MM.1S (cell line): ENCODE measurements around the gene MOCS1.

Experiments used
- DNase-seq: peaks from one replicate; pipeline ENCODE4 v3.0.0-alpha.2; 2015
- H2AFZ ChIP-seq: fragments of 300-600 bp; sonication (generic); 2 replicates; pipeline ENCODE4 v1.6.0; 2016; ENCODE audit warnings: antibody characterized with exemption, low read length
- H3F3A ChIP-seq: fragments of 300-600 bp; sonication (generic); 2 replicates; pipeline ENCODE4 v1.6.1; 2016; ENCODE audit warnings: mild to moderate bottlenecking, antibody characterized with exemption, low read length, moderate library complexity, mixed read lengths; ENCODE audit not compliant: insufficient read depth
- H3K27ac ChIP-seq: fragments of 300-600 bp; sonication (generic); 2 replicates; pipeline ENCODE4 v1.5.1; 2016; ENCODE audit warnings: mild to moderate bottlenecking, low read length
- H3K27me3 ChIP-seq: fragments of 300-600 bp; sonication (generic); replicated peaks from 2 replicates; pipeline ENCODE4 v1.6.0; 2016; ENCODE audit warnings: low read length; ENCODE audit not compliant: insufficient read depth
- H3K36me3 ChIP-seq: fragments of 300-600 bp; sonication (generic); replicated peaks from 2 replicates; pipeline ENCODE4 v1.6.1; 2016; ENCODE audit warnings: mild to moderate bottlenecking, low read length, mixed read lengths; ENCODE audit not compliant: insufficient read depth
- H3K4me1 ChIP-seq: fragments of 300-600 bp; sonication (generic); 2 replicates; pipeline ENCODE4 v1.6.1; 2016; ENCODE audit warnings: low read length, mixed read lengths
- H3K4me2 ChIP-seq: fragments of 300-600 bp; sonication (generic); 2 replicates; pipeline ENCODE4 v1.6.0; 2016; ENCODE audit warnings: low read depth, low read length
- H3K4me3 ChIP-seq: fragments of 300-600 bp; sonication (generic); 2 replicates; pipeline ENCODE4 v1.5.1; 2016; ENCODE audit warnings: low read length, mixed read lengths
- H3K79me2 ChIP-seq: fragments of 300-600 bp; sonication (generic); 2 replicates; pipeline ENCODE4 v1.6.1; 2016; ENCODE audit warnings: mixed run types, low read length, mixed read lengths
- H3K9ac ChIP-seq: fragments of 300-600 bp; sonication (generic); 2 replicates; pipeline ENCODE4 v1.6.1; 2016; ENCODE audit warnings: low read length, mixed read lengths
- H3K9me2 ChIP-seq: fragments of 300-600 bp; sonication (generic); replicated peaks from 2 replicates; pipeline ENCODE4 v1.6.1; 2016; ENCODE audit warnings: mild to moderate bottlenecking, low read length, mixed read lengths; ENCODE audit not compliant: insufficient read depth
- H3K9me3 ChIP-seq: fragments of 300-600 bp; sonication (generic); replicated peaks from 2 replicates; pipeline ENCODE4 v1.6.1; 2016; ENCODE audit warnings: mild to moderate bottlenecking, low read length, mixed read lengths; ENCODE audit not compliant: insufficient read depth
- H4K20me1 ChIP-seq: fragments of 300-600 bp; sonication (generic); 2 replicates; pipeline ENCODE4 v1.6.1; 2016; ENCODE audit warnings: mild to moderate bottlenecking, low read length, moderate library complexity, mixed read lengths; ENCODE audit not compliant: insufficient read depth
- EZH2 ChIP-seq: fragments of 300-600 bp; sonication (generic); optimal IDR thresholded peaks from 2 replicates; pipeline ENCODE3; 2017; ENCODE audit warnings: low read depth, mild to moderate bottlenecking, antibody characterized with exemption, low read length, mixed read lengths
- EZH2phosphoT487 ChIP-seq: fragments of 300-600 bp; sonication (generic); IDR thresholded peaks from 2 replicates; pipeline ENCODE4 v1.6.1; 2018; ENCODE audit warnings: antibody characterized with exemption, low read length
- TF ChIP-seq, protein P1 (sequence below): fragments of 300-600 bp; sonication (generic); IDR thresholded peaks from 2 replicates; pipeline ENCODE4 v1.5.1; 2016; ENCODE audit warnings: antibody characterized with exemption, low read length, mixed read lengths

Gene MOCS1

DNA sequence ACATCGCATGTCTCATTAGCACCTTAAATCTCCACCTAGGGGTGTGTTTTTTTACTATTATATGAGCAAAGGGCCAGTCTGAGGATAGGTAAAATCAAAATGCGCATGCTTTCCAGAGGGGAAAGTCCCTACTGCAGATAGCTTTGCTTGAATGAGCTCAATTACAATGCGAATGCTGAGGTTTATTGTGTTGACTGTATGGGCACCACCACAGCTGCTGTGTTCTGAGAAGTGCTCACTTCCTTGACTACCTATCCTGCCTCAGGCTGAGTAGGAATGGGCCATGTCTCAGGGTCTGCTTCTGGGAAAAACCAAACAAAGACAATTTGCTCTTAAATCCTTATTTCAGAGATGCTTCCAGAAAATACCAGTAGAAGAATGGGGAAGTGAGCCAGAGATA, 36.6 kb downstream of the MOCS1 start:
- Histone ChIP-seq H3K27me3 (no peaks in the 10 kb centered on the region), H2AFZ (no peak overlapping the region), H3K27ac (no peak overlapping the region), H3K9me2 (no peaks in the 10 kb centered on the region), H4K20me1 (no peaks in the 10 kb centered on the region), H3K4me2 (no peak overlapping the region), H3F3A (no peaks in the 10 kb centered on the region), H3K4me3 (no peak overlapping the region), H3K9me3 (no peaks in the 10 kb centered on the region), H3K9ac (no peak overlapping the region), H3K4me1 (no peaks in the 10 kb centered on the region), H3K79me2 (no peaks in the 10 kb centered on the region), H3K36me3 (no peaks in the 10 kb centered on the region)
- no peak for DNase-seq
- TF ChIP-seq, protein P1, sequence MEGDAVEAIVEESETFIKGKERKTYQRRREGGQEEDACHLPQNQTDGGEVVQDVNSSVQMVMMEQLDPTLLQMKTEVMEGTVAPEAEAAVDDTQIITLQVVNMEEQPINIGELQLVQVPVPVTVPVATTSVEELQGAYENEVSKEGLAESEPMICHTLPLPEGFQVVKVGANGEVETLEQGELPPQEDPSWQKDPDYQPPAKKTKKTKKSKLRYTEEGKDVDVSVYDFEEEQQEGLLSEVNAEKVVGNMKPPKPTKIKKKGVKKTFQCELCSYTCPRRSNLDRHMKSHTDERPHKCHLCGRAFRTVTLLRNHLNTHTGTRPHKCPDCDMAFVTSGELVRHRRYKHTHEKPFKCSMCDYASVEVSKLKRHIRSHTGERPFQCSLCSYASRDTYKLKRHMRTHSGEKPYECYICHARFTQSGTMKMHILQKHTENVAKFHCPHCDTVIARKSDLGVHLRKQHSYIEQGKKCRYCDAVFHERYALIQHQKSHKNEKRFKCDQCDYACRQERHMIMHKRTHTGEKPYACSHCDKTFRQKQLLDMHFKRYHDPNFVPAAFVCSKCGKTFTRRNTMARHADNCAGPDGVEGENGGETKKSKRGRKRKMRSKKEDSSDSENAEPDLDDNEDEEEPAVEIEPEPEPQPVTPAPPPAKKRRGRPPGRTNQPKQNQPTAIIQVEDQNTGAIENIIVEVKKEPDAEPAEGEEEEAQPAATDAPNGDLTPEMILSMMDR, result no peak
- TF ChIP-seq EZH2phosphoT487, result no peak
- TF ChIP-seq EZH2, result no peak

- no peaks in the 10 kb centered on the region for H3K27me3 ChIP-seq
- no peaks in the 10 kb centered on the region for H4K20me1 ChIP-seq
- DNase-seq, result no peak
- TF ChIP-seq EZH2phosphoT487 (no peak), EZH2 (no peak)
- TF ChIP-seq, protein P1, result no peak
- H3K4me3 ChIP-seq, result no peak overlapping the region
- no peaks in the 10 kb centered on the region for H3K79me2 ChIP-seq
- no peaks in the 10 kb centered on the region for H3K9me3 ChIP-seq
- no peak overlapping the region for H3K9ac ChIP-seq
- H2AFZ ChIP-seq, result no peak overlapping the region
- H3K4me2 ChIP-seq, result no peak overlapping the region
- H3K9me2 ChIP-seq, result no peaks in the 10 kb centered on the region
- no peaks in the 10 kb centered on the region for H3F3A ChIP-seq
- no peak overlapping the region for H3K27ac ChIP-seq
- H3K36me3 ChIP-seq, result no peaks in the 10 kb centered on the region
- H3K4me1 ChIP-seq, result no peaks in the 10 kb centered on the region
Measured at GRCh38 chr6:39896701-39897100, 37.6 kb downstream of the MOCS1 start.

GRCh38 chr6:39893286-39893685, 41.0 kb downstream of the MOCS1 start:
- no peaks in the 10 kb centered on the region for H3K4me1 ChIP-seq

More at GRCh38 chr6:39893286-39893685, 41.0 kb downstream of the MOCS1 start:
- Histone ChIP-seq H2AFZ (no peak overlapping the region), H3F3A (no peaks in the 10 kb centered on the region), H3K9me2 (no peaks in the 10 kb centered on the region), H3K36me3 (no peaks in the 10 kb centered on the region), H3K4me2 (no peak overlapping the region), H3K79me2 (no peaks in the 10 kb centered on the region), H3K9ac (no peak overlapping the region), H3K9me3 (no peaks in the 10 kb centered on the region), H3K27ac (no peak overlapping the region), H4K20me1 (no peaks in the 10 kb centered on the region), H3K4me3 (no peak overlapping the region), H3K27me3 (no peaks in the 10 kb centered on the region)
- no peak for DNase-seq
- no peak for TF ChIP-seq EZH2
- TF ChIP-seq EZH2phosphoT487, result no peak
- TF ChIP-seq, protein P1, result no peak
